Activated CD8-positive, alpha-beta memory T cell treated with anti-CD3 and anti-CD28 coated beads, Interleukin-2, amount 10 ng/mL, durations not matched to agents 7 days and 5 days (primary cell): ENCODE results near the gene NDRG3. TPM values are rescaled to one million over a fixed set of nuclear protein-coding genes. Genes with fewer than 3 reads are reported as not detected.
"Not testable (repeated sequence)": the region's sequence is repeated elsewhere in the genome, so short reads cannot be mapped to it uniquely, and the experiment has no call there.

Experiments used
- ATAC-seq: fragments of 150-1000 bp; cut with Tn5 transposase; one replicate; pipeline ENCODE4 v1.10.0; 2021; ENCODE audit warnings: moderate library complexity
- CTCF ChIA-PET: fragments of 350-600 bp; sonication (Branson Sonifier 250); formaldehyde crosslinking; loops from one replicate; lab custom pipeline; 2021; ENCODE audit warnings: antibody characterized with exemption; lab: Charles Lee
- DNase-seq: peaks from one replicate; pipeline ENCODE4 v3.0.0-alpha.2; 2020
- H3K27ac Mint-ChIP-seq: one replicate; pipeline ENCODE4 v1.8.0; 2021; ENCODE audit warnings: mild to moderate bottlenecking, mixed read lengths
- H3K27me3 Mint-ChIP-seq: one replicate; pipeline ENCODE4 v1.8.0; 2021; ENCODE audit warnings: mixed read lengths
- H3K36me3 Mint-ChIP-seq: one replicate; pipeline ENCODE4 v1.8.0; 2021; ENCODE audit warnings: mild to moderate bottlenecking, mixed read lengths
- H3K4me1 Mint-ChIP-seq: one replicate; pipeline ENCODE4 v1.8.0; 2021; ENCODE audit warnings: mixed read lengths
- H3K4me3 Mint-ChIP-seq: one replicate; pipeline ENCODE4 v1.8.0; 2021; ENCODE audit warnings: mild to moderate bottlenecking, moderate library complexity, mixed read lengths
- H3K9me3 Mint-ChIP-seq: one replicate; pipeline ENCODE4 v1.8.0; 2022; ENCODE audit warnings: low read depth, mixed read lengths
- total RNA-seq, 2 experiments: library from RNA; stranded (reverse); gene quantifications; one replicate each; pipeline ENCODE4 v1.2.3, GENCODE V29; 2021

NDRG3 gene
- total RNA-seq, 2 experiments from 2014 or later: 27.8 to 28.8 TPM

GRCh38 chr20:36677422-36677771 lies 68.5 kb downstream of the NDRG3 start:
- CTCF ChIA-PET: no interaction called here
- ATAC-seq (no peak), DNase-seq (no peak)
- Mint-ChIP-seq H3K27ac (no peak overlapping the region), H3K4me3 (no peak overlapping the region), H3K27me3 (no peaks in the 10 kb centered on the region), H3K36me3 (peaks cover 7% of the 10 kb centered on the region), H3K4me1 (no peaks in the 10 kb centered on the region), H3K9me3 (no peaks in the 10 kb centered on the region)

- Mint-ChIP-seq H3K36me3 (peaks cover 7% of the 10 kb centered on the region), H3K4me3 (no peak overlapping the region), H3K27ac (no peak overlapping the region), H3K4me1 (no peaks in the 10 kb centered on the region), H3K9me3 (no peaks in the 10 kb centered on the region), H3K27me3 (no peaks in the 10 kb centered on the region)
- CTCF ChIA-PET: interaction anchor here (0.7 kb wide), 1 partner anchor 78 kb away, joined by 3 read pairs; no protein-coding TSS in a partner anchor
- DNase-seq (no peak), ATAC-seq (no peak)
Observed at GRCh38 chr20:36676701-36677421, 69.0 kb downstream of the NDRG3 start.

GRCh38 chr20:36675545-36675944 lies 70.3 kb downstream of the NDRG3 start:
- not testable (repeated sequence) for H3K27ac Mint-ChIP-seq, ATAC-seq, H3K36me3 Mint-ChIP-seq, H3K4me1 Mint-ChIP-seq, H3K9me3 Mint-ChIP-seq, DNase-seq, H3K27me3 Mint-ChIP-seq, H3K4me3 Mint-ChIP-seq
- CTCF ChIA-PET: interaction anchor here (0.7 to 1.2 kb wide), 3 partner anchors 32 to 82 kb away, joined by 3 read pairs; no protein-coding TSS in a partner anchor

- CTCF ChIA-PET: no interaction called here
- H3K4me3 Mint-ChIP-seq: no peak overlapping the region
- H3K9me3 Mint-ChIP-seq: no peaks in the 10 kb centered on the region
- H3K4me1 Mint-ChIP-seq: no peaks in the 10 kb centered on the region
- no peak overlapping the region for H3K27ac Mint-ChIP-seq
- no peaks in the 10 kb centered on the region for H3K27me3 Mint-ChIP-seq
- peaks cover 10% of the 10 kb centered on the region for H3K36me3 Mint-ChIP-seq
- ATAC-seq: no peak
- DNase-seq: no peak
Observed at GRCh38 chr20:36672991-36673390, 72.9 kb downstream of the NDRG3 start.

DNA sequence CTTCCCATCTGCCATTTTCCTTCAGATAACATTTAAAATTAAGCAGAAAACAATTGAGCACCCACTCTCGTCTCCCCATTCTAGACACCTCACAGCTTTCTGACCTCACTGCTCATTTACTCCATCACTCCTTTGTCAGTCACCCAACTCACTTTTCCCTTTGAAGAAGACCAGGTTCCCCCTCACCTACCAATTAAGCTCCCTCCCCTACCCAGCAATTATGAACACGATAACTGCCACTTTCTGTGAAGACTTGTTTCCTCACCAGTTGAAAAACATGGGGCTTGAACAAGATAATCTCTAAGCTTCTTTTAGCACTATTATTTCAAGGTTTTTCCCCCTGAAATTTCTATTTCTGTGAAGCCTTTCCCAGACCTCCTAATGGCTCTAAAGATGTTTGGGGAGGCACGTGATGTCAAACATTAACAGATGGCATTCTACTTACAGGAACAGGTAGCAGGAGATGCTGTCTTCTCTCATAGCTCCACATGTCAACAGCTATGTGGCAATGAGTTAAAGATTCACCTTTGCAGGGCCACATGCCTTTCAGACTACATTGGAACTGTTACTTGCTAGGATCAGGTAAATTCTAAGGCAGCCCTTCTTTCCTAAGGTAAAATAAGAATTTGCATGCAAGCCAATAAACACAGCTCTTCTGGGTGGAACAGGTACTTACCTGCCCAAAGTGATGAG lies 75.1 kb downstream of the NDRG3 start:
- Mint-ChIP-seq H3K4me1 (no peaks in the 10 kb centered on the region), H3K4me3 (no peak overlapping the region), H3K27me3 (no peaks in the 10 kb centered on the region), H3K36me3 (peaks cover 6% of the 10 kb centered on the region), H3K9me3 (no peaks in the 10 kb centered on the region), H3K27ac (no peak overlapping the region)
- ATAC-seq (no peak), DNase-seq (no peak)
- CTCF ChIA-PET: no interaction called here

GRCh38 chr20:36666181-36666740 lies 79.6 kb downstream of the NDRG3 start:
- CTCF ChIA-PET: interaction anchor here (0.9 to 3.3 kb wide), 10 partner anchors 9 to 221 kb away, joined by 3 to 17 read pairs (median 5); partner anchors contain the start of genes DSN1 and SLA2
- H3K36me3 Mint-ChIP-seq: peaks cover 9% of the 10 kb centered on the region

GRCh38 chr20:36663031-36663430 lies 82.9 kb downstream of the NDRG3 start:
- CTCF ChIA-PET: no interaction called here
- no peaks in the 10 kb centered on the region for H3K9me3 Mint-ChIP-seq
- H3K27ac Mint-ChIP-seq: no peak overlapping the region
- peaks cover 2% of the 10 kb centered on the region for H3K36me3 Mint-ChIP-seq
- H3K4me3 Mint-ChIP-seq: no peak overlapping the region
- peaks cover 8% of the 10 kb centered on the region for H3K4me1 Mint-ChIP-seq
- ATAC-seq: no peak
- no peaks in the 10 kb centered on the region for H3K27me3 Mint-ChIP-seq
- DNase-seq: no peak

More at GRCh38 chr20:36666181-36666740, 79.6 kb downstream of the NDRG3 start:
- no peak overlapping the region for H3K27ac Mint-ChIP-seq
- H3K4me3 Mint-ChIP-seq: no peak overlapping the region
- H3K4me1 Mint-ChIP-seq: no peaks in the 10 kb centered on the region
- H3K9me3 Mint-ChIP-seq: no peaks in the 10 kb centered on the region
- ATAC-seq (peak; percentile 51), DNase-seq (no peak)
- H3K27me3 Mint-ChIP-seq: no peaks in the 10 kb centered on the region

DNA sequence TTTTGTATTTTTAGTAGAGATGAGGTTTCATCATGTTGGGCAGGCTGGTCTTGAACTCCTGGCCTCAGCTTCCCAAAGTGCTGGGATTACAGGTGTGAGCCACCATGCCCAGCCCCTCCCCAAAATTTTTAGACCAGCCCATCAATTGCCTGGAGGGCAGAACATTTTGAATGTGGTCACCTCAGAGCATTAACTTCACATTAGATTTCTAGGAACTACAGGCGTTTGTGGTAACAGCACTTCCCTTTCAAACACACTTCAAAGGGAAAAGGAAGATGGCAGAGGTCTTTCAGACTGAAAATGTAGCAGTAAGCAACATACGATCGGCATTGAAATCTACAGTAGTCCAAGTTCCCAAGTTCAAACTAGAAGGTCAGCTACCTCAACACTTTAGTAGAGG lies 87.6 kb downstream of the NDRG3 start:
- peak; percentile 47 for ATAC-seq

GRCh38 chr20:36656733-36657132 lies 89.2 kb downstream of the NDRG3 start:
- no peak overlapping the region for H3K27ac Mint-ChIP-seq

More for the DNA sequence above, 87.6 kb downstream of the NDRG3 start:
- H3K36me3 Mint-ChIP-seq: peaks cover 2% of the 10 kb centered on the region
- DNase-seq: peak; percentile 53
- H3K4me3 Mint-ChIP-seq: peak overlapping the region; percentile 6
- no peaks in the 10 kb centered on the region for H3K9me3 Mint-ChIP-seq
- peak overlapping the region; percentile 76 for H3K27ac Mint-ChIP-seq
- H3K27me3 Mint-ChIP-seq: no peaks in the 10 kb centered on the region
- CTCF ChIA-PET: interaction anchor here (0.7 to 2.5 kb wide), 11 partner anchors 13 to 150 kb away, joined by 3 to 8 read pairs (median 3); partner anchors contain the start of genes DSN1 and SLA2
- peaks cover 20% of the 10 kb centered on the region for H3K4me1 Mint-ChIP-seq

DNA sequence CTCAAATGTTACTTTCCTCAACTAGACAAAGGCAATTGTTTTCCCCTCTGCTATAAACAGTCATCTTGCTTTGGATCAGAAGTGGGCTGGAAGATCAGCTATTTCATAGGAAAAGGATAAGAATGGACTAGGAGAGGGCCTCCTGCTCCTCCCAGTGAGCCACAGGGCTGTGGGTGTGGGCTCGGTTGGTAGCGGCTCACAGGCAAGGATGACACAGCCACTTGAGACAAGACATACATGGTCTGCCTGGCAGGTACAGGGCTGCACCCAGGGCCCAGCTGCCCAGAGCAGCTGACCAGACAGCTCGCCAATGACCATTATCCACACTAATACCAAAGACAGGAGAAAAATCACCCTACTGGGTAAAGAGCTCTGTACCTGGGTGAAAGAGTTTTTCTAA lies 90.9 kb downstream of the NDRG3 start:
- H3K27me3 Mint-ChIP-seq: no peaks in the 10 kb centered on the region

More at GRCh38 chr20:36656733-36657132, 89.2 kb downstream of the NDRG3 start:
- Mint-ChIP-seq H3K4me3 (no peak overlapping the region), H3K36me3 (peaks cover 5% of the 10 kb centered on the region), H3K27me3 (no peaks in the 10 kb centered on the region), H3K4me1 (peaks cover 20% of the 10 kb centered on the region), H3K9me3 (no peaks in the 10 kb centered on the region)
- ATAC-seq (no peak), DNase-seq (no peak)
- CTCF ChIA-PET: interaction anchor here (0.6 to 2.5 kb wide), 6 partner anchors 10 to 152 kb away, joined by 3 to 8 read pairs (median 6); partner anchors contain the start of genes DSN1 and SLA2

DNA sequence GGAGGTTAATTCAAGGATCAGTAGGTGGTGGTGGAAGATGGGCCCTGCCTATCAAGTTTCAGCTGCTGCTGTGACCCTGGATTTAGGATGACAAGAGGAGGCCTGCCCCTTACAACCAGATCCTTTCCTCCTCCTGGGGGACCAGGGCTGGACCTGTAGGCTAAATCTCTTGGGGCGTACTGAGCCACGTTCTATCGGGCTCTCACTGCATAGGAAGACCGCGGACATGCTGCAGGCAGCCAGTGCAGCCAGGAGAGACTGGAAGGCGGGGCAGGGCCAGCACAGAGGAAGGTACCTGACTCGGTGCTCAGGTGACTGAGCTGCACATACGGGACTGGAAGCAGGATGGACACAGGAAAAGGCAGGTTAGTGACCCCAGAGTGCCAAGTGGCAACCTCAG lies 91.4 kb downstream of the NDRG3 start:
- no peaks in the 10 kb centered on the region for H3K9me3 Mint-ChIP-seq
- H3K4me1 Mint-ChIP-seq: peaks cover 20% of the 10 kb centered on the region
- no peak for DNase-seq
- H3K27ac Mint-ChIP-seq: no peak overlapping the region
- no peak overlapping the region for H3K4me3 Mint-ChIP-seq
- H3K36me3 Mint-ChIP-seq: peaks cover 8% of the 10 kb centered on the region
- ATAC-seq: no peak
- no peaks in the 10 kb centered on the region for H3K27me3 Mint-ChIP-seq
- CTCF ChIA-PET: interaction anchor here (1.1 kb wide), 1 partner anchor 10 kb away, joined by 4 read pairs; no protein-coding TSS in a partner anchor

More for the DNA sequence above, 90.9 kb downstream of the NDRG3 start:
- Mint-ChIP-seq H3K36me3 (peaks cover 8% of the 10 kb centered on the region), H3K4me1 (peaks cover 20% of the 10 kb centered on the region), H3K27ac (no peak overlapping the region), H3K4me3 (no peak overlapping the region), H3K9me3 (no peaks in the 10 kb centered on the region)
- ATAC-seq (no peak), DNase-seq (no peak)
- CTCF ChIA-PET: interaction anchor here (0.7 to 1.4 kb wide), 4 partner anchors 9 to 100 kb away, joined by 3 to 6 read pairs (median 4); partner anchors contain the start of gene SLA2

DNA sequence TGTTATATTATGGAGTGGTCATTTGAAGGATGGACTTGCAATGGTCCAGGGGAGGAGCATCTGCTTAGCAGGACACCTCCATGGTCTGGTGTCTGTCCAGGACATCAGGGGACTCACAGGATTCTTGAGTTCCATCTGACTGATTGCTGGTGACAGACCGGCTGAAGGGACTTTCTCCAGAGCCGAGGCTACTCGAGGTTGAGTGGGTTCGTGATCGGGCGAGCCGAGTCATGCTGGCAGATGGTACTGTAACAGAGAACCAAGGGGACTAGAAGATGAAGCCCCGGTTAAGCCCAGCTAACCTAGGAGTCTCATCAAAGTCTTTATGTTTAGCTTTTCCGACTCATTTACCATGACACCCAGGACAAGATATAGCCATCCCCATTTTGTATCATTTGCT lies 92.4 kb downstream of the NDRG3 start:
- H3K36me3 Mint-ChIP-seq: peaks cover 8% of the 10 kb centered on the region
- no peak for ATAC-seq
- no peak overlapping the region for H3K4me3 Mint-ChIP-seq
- no peak overlapping the region for H3K27ac Mint-ChIP-seq
- DNase-seq: no peak
- no peaks in the 10 kb centered on the region for H3K9me3 Mint-ChIP-seq
- peaks cover 17% of the 10 kb centered on the region for H3K4me1 Mint-ChIP-seq
- CTCF ChIA-PET: no interaction called here
- H3K27me3 Mint-ChIP-seq: no peaks in the 10 kb centered on the region
